Stimulated activated naive CD8-positive, alpha-beta T cell treated with anti-CD3 and anti-CD28 coated beads, Interleukin-15, Interleukin-2, amounts not matched to agents 100 U/mL and 50 U/mL, for 24 hours (primary cell): Measurements from ENCODE around the gene ARHGEF1.

Experiments used
- ATAC-seq: fragments of 150-1000 bp; cut with Tn5 transposase; one replicate; pipeline ENCODE4 v1.10.0; 2021
- DNase-seq: peaks from one replicate; pipeline ENCODE4 v3.0.0; 2021

Gene ARHGEF1

GRCh38 chr19:41882568-41883462 is at the start of gene ARHGEF1:
Gene ARHGEF1 (plus strand): TSS chr19:41883184. CDS start chr19:41888083, 4,899 bp downstream.
- peak; percentile 74 for DNase-seq

DNA sequence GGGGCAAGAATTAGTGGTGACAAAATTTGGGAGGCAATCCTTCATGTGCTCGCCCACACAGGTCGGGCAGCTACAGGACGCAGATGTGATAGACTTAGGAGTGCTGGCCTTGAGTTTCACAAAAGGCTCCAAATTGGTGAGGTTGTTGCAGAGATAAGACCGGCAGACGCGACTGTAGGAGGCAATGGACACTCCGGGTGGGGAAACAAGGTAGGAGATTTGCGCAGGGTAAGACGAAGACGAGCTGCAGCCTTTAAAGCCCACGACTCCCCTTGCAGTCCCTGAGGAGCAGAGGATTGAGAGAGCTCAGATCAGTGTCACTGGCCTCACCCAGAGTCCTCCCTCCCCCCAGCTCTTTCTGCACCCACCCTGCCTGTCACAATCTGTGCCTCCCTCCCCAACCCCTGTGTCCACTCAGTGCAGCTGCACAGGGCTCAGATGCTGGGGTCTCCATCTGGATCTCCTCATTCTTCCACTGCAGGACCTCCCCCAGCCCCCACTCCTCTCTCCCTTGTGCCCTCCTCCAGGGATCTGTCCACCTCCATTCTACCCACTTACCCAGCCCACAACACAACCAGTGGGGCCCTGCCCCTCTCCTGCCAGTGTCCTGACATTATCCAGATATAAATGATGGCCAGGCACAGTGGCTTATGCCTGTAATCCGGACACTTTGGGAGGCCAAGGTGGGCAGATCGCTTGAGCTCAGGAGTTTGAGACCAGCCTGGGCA is 44.8 kb upstream of the ARHGEF1 start:
- ATAC-seq (no peak), DNase-seq (no peak)

More at GRCh38 chr19:41882568-41883462, at the start of gene ARHGEF1:
- no peak for ATAC-seq

- ATAC-seq: no peak
- DNase-seq: no peak
These were observed 43.8 kb upstream of the ARHGEF1 start for GRCh38 chr19:41839211-41839610.

DNA sequence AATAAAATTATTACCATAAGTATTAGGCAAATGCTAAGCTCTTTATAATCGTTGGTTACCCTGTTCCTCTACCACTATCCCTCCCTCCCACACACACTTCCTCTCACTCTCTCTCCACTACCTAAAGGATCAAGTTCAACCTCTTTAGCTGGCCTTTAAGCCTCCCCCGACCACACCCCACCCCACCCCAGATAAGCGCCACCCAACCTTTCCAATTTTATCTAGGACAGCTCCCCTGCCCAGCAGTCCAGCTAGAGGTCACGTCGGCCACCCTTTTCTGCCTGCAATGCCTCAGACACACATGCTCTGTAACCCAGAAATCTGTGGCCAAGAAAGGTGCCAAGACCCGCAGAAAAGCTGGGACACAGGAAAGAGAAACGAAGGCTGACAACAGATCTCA is 39.6 kb upstream of the ARHGEF1 start:
- ATAC-seq (no peak), DNase-seq (no peak)

DNA sequence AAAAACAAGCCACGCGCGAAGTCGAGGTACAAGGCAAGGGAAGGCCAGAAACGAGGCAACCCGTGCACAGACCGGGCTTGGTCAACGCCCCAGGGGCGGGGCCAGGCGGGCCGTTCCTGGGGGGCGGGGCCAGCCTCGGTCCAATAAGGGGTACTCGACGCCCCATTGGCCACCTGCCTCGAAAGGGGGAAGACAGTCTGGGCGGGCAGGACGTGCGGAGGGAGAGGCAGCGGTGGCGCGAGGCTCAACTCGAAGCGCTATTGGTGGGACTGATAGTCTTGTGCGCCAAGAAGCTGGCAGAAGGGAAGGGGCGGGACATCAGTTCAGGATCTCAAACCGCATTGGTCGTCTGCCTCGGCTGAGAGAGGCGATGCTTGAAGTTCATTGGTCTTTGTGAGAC is 38.4 kb upstream of the ARHGEF1 start, which contains the start of gene LYPD4:
LYPD4 (minus strand) TSS at position 83 of the 400 bp plus-strand sequence. CDS start 5,398 bp downstream, outside the sequence.
- DNase-seq (no peak), ATAC-seq (no peak)

DNA sequence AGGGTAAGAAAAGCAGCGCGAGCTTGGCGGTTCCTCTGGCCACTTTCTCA is 38.2 kb upstream of the ARHGEF1 start, which contains the start of gene DMRTC2:
DMRTC2 (plus strand) TSS at position 42 of the 50 bp plus-strand sequence. CDS start 2,387 bp downstream, outside the sequence.
- DNase-seq (no peak), ATAC-seq (no peak)

DNA sequence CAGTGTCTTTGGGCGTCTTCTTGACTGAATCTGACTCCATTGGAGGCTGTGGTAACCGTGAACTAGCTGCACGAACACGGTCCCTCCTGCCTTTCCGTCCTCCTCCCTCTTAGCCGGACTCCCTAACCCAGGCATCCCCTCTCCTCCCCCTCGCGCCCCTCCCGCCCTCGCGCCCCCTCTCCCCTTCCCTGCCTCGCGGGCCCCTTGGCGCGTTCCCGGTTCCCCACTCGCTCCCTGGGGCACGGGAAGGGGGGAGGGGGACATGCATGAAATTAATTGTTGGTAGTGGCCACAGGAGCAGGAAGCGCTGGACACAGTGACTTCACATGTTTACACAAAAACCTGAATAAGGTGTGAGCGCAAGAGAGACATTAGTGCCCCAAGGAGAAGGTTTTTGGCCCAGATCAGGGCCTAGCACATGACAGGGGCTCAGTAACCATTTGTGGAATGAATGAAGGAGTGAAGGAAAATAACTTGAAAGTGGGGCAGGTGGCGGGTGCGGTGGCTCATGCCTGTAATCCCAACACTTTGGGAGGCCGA is 37.9 kb upstream of the ARHGEF1 start:
- no peak for ATAC-seq
- no peak for DNase-seq

DNA sequence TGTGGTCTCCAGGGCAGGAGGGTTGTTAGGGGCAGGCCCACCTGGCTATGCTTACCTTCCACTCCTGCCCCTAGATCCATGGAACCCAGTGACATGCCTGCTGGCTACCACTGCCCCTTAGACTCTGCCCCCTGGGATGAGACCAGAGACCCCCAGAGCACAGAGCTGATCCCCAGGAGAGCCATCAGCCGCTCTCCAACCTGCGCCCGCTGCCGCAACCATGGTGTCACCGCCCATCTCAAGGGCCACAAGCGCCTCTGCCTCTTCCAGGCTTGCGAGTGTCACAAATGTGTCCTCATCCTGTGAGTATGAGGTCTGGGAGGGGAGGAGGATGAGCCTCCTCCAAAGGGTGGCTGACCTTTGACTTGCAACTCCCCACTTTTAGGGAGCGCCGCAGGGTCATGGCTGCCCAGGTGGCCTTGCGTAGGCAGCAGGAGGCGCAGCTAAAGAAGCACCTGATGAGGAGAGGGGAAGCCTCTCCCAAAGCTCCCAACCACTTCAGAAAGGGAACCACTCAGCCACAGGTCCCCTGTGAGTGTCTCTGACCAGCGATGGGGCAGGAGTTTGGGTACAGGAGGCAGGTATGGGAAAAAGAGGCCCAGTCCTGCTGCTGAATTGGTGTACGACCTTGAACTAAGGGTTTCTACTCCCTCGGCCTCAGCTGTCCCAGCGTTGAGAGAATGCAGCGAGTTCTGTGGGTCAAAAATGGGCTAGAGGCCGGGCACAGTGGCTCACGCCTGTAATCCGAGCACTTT is 35.5 kb upstream of the ARHGEF1 start:
- ATAC-seq: no peak
- no peak for DNase-seq

DNA sequence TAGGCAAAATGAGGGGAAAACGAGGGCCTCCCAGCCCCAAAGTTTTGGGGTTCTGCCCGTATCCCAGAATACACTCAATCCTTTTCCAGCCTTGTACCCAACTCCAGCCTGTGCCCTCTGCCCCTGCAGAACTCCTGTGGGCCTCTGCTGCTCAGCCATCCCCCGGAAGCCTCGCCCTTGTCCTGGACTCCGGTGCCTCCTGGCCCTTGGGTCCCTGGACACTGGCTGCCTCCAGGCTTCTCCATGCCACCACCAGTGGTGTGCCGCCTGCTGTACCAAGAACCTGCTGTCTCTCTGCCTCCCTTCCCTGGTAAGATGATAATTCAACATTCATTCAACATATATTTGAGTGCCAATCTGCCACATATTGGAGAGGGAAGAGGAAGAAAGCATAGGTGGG is 34.3 kb upstream of the ARHGEF1 start:
- DNase-seq (no peak), ATAC-seq (no peak)

DNA sequence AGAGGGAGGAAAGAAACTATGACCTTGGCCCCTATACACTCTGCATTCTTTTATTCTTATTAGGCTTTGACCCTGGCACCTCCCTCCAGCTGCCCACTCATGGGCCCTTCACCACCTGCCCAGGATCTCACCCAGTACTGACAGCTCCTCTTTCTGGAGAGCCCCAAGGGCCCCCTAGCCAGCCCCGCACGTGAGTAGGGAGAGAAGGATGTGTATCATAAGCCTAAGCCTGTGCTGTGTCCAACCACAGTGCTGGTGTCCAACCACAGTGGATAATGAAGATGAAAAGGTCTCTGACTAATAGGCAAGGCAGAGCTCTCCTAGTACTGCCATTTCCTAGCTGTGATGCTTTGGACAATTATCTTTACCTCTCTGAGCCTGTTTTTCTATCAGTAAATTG is 33.9 kb upstream of the ARHGEF1 start:
- ATAC-seq (no peak), DNase-seq (no peak)

DNA sequence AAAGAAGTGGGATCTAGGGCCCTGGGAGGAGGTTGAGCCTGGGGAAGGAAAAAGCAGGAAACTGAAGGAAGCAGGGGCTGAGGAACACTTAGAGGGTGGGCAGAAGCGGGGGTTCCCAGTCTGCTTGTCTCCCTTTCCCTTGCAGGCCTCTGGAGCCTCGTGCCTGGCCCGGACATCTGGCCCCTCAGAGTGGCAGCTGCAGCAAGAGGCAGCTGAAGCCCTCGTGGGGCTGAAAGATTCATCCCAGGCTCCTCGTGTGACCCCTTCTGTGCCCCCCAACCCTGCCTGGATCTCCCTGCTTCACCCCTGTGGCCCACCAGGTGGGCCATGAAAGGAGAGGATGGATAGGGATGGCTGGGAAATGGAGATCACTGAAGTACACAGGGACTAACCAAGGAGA is 32.6 kb upstream of the ARHGEF1 start:
- ATAC-seq (no peak), DNase-seq (no peak)

GRCh38 chr19:41851456-41851855 is 31.5 kb upstream of the ARHGEF1 start:
- no peak for ATAC-seq
- no peak for DNase-seq

- no peak for ATAC-seq
These were observed 29.6 kb upstream of the ARHGEF1 start for GRCh38 chr19:41853344-41853743.

GRCh38 chr19:41853768-41854167 is 29.2 kb upstream of the ARHGEF1 start:
- DNase-seq (no peak), ATAC-seq (no peak)

More at GRCh38 chr19:41853344-41853743, 29.6 kb upstream of the ARHGEF1 start:
- no peak for DNase-seq

DNA sequence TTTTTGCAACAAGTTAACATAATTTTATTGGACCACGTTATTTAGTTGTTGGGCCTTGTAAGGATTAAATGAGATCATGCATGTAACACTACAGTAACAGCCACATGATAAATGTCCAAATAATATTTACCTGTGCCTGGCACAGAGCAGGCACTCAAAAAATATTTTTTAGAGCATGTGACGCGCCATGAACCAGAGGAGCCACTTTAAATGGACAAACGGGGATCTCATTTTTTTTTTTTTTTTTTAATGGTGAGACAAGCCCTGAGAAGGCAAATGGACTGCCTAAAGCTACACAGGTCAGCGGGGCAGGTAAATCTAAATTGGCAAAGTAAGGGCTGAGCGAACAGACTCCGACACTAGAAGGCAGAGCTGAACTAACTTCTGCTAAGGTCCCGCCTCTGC is 23.8 kb upstream of the ARHGEF1 start:
- DNase-seq (no peak), ATAC-seq (no peak)

DNA sequence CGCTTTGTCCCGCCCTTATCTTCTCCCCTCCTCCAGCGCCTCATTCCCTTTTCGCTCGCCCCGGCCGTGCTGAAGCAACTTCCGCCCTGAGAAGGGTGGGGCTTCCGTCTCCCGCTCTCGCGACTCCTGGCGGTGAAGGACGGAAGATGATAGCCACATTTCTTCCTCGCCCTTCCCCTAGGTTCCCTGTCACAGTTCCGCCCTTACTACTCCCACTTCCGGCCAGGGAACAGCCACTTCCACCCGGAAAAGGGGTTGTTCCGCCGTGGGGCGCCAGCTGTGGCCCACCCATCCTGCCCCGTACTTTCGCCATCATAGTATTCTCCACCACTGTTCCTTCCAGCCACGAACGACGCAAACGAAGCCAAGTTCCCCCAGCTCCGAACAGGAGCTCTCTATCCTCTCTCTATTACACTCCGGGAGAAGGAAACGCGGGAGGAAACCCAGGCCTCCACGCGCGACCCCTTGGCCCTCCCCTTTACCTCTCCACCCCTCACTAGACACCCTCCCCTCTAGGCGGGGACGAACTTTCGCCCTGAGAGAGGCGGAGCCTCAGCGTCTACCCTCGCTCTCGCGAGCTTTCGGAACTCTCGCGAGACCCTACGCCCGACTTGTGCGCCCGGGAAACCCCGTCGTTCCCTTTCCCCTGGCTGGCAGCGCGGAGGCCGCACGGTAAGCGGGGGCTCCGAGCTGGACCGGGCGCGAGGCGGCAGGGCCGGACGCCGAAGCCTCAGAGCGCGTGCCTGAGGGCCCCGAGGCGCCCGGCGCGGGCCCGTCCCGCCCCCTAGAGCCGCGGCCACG is 23.2 kb upstream of the ARHGEF1 start, which contains the start of gene RPS19:
RPS19 (plus strand) TSS at position 638 of the 801 bp plus-strand sequence. CDS start 520 bp downstream, outside the sequence.
- DNase-seq (peak; percentile 99), ATAC-seq (peak; percentile 85)

DNA sequence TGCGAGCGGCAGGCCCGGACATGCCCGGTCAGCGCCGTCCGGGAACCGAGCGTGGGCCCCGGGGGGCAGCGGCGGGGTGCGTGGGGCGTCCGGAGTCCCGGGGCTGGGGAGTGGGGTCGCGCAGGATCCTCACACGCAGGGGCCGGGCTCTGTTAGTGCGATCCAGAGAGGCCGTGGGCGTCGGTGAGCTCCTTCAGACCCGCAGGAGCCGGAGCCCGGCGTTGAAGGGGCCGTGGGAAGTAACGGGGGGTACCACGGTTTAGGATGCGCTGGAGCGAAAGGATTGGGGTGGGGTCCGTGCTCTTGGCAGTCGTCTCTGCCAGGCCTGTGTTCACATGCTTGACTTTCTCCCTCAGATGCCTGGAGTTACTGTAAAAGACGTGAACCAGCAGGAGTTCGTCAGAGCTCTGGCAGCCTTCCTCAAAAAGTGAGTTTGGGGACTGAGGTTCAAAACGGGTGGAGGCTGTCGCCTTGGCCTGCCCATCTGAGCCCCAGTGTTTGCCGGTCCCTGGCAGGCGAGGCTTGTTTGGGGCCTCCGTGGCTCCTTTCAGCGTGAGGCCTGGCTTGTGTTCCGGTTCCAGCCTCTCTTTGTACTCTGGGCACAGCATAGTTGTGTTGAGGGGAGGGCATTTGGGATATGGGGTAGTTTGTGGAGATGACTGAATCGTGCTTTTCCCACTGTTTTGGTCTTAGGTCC is 22.4 kb upstream of the ARHGEF1 start:
- no peak for DNase-seq
- no peak for ATAC-seq

DNA sequence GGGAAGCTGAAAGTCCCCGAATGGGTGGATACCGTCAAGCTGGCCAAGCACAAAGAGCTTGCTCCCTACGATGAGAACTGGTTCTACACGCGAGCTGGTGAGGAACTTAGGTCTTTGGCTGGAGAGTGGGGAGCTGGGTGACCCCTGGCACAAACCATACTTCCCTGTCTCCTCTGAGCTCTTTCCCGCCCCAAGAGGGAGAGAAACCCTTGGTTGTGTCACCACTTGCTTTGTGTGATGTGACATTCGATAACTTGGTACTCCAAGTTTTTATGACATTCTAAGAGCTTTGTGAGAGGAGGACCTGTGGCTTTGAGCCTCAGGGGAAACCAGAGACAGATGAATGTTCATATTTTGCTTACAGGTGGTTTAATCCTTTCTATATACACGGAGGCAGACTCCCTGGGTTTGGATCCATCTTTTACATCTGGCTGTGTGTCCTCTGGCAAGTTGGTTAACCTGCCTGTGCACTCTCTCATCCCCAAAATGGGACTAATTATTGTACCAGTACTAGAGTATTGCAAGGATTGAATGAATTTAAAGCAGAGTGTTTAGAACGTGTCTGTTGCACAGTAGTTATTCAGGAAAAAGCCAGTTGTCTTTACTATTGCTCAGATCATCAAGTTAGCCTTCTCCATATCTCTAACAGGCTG is 21.7 kb upstream of the ARHGEF1 start:
- ATAC-seq (no peak), DNase-seq (peak; percentile 16)

GRCh38 chr19:41861846-41862245 is 21.1 kb upstream of the ARHGEF1 start:
- ATAC-seq (no peak), DNase-seq (peak; percentile 12)

DNA sequence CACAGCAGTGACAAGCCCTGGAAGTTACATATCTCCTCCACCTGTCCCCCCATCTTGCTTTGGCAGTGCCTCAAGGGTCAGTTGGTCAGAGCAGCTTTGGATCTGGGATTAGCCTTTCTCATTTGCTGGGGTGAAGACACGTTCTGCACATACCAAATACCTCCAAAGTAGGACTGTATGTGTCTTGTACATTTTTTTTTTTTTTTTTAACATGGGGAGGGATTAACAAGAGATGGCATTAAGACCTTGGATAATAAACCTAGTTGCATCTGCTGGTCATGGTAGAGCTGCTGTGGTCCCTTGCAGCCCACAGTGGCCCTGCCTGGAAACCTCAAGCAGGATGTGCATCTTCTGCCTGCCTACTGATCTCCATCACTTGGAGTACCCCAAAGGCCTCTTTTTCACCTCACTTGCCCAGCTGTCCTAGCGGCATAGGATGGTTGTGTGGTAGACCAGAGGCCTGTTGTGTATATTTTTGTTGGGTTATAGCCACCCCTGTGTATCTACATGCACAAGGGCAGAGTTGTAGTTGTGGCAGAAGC is 20.5 kb upstream of the ARHGEF1 start:
- no peak for ATAC-seq
- peak; percentile 16 for DNase-seq
